ENCODE measurements around the gene B4GALT4.

GRCh38 chr3:119289404-119289770, 48.7 kb upstream of the B4GALT4 start:
- TF ChIP-seq POLR2AphosphoS5 (IDR thresholded peaks at IDR 0.05; ENCODE audit: low read depth, low read length) (no peak), REST (IDR thresholded peaks at IDR 0.05; ENCODE audit: insufficient read depth in 1 of 2, low read depth in 2 of 2, low read length in 2 of 2) (no peak)

Measured in PFSK-1 (cell line).